HG02571 (cell line): ENCODE results near the gene MRTFA.
"Not testable (repeated sequence)": the region's sequence is repeated elsewhere in the genome, so short reads cannot be mapped to it uniquely, and the experiment has no call there.

Source experiments
- ATAC-seq: cut with Tn5 transposase; IDR thresholded peaks from one replicate; pipeline ENCODE4 v1.9.1; 2021; ENCODE audit warnings: mild to moderate bottlenecking, moderate library complexity; ENCODE audit not compliant: unreplicated experiment

MRTFA gene

DNA sequence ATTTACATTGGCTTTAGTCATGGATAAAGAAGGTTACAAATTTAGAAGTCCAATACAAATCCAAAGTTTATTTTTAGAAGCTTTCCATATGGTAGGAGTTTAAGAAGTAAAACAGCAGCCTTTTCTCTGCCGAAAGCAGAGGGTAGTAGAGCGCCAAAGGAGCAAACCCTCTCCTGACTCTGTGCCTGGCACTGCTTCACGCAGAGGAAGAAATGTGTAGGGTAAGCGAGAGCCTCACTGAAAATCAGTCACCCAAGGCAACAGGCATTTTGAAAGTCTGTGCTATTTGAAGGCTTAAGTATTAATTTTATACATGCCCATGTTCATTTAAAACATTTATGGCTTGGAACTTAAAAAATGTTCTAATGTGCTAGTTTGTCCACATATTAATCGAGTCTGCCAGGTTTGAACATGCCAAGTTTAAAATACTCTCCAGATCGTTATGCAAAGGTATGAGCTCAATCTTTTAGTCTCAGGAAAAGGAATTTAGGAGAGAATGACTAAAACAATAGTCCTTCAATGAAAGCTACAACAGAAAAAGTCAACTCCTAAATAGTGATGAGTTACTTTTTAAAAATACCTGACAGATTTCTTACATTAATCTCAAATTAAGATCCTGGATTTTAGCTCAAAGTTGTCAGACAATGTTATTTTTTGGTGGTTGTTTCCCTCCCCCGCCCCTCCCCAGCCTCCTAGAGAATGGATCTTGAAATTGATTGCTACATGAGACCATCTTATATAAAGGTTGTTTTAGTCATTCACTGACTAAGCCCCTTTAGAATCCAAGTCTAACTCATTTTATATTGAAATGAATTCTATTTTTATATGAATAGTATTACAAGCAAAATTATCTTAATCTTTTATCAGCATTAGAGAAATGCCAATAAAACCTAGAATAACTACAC, 38.7 kb downstream of the MRTFA start:
- no peak for ATAC-seq

DNA sequence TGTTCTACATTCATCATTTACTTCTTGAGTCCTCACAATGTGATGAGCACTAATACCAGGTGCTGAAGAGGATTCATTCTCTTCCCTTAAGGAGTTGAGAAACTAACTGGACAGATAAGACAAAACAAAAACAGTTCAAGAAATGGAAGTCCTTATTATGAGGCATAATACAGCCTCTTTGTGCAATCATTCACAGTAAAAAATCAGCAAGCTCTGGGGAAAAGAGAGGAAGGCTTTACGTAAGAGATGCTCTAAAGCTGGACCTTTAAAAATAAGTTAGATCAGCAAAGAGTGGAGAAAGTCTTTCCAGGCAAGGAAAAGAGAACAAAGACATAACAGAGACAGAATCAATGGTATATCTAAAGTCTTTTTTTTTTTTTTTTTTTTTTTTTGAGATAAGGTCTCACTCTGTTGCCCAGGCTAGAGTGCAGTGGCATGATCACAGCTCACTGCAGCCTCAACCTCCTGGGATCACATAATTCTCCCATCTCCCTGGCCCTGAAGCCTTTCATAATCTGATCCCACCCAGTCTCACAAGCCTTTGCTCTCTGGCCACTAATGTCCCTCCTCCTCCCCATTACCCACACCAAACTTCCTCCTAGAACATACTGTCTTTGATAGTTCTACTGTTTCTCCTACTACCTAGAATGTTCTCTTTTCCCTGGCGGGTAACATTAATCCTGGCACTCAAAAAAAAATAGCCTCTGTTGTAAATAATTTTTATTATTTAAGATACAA, 40.9 kb downstream of the MRTFA start:
- ATAC-seq, result no peak

DNA sequence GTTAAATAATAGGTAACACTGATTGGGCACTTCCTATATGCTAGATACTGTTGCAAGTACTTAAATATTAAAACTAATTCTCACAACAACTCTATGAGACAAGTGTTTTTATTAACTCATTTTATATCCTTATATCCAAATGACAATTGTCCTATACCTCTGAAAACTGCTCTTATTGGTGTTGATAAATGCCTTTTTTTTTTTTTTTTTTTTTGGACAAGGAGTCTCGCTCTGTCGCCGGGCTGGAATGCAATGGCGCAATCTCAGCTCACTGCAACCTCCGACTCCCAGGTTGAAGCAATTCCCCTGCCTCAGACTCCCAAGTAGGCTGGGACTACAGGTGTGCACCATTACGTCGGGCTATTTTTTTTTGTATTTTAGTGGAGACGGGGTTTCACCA, 41.6 kb downstream of the MRTFA start:
- no peak for ATAC-seq

DNA sequence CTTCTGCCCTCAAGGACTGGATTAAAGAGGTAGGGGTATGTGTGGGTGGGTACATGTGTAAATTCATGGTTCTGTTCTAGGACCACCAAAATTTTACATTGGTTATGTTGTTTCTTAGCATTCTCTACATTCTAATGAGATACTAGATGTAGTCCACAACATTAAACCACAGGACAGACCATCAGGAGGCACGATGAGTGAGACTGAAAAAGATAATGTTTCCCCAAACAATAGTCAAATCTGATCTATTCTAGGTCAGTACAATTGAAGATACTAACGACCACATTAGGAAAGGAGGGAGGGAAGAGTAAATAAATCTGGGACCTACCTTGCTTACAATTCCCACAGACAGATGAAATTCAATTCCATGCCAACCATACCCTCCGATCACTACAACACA, 42.2 kb downstream of the MRTFA start:
- ATAC-seq, result no peak

DNA sequence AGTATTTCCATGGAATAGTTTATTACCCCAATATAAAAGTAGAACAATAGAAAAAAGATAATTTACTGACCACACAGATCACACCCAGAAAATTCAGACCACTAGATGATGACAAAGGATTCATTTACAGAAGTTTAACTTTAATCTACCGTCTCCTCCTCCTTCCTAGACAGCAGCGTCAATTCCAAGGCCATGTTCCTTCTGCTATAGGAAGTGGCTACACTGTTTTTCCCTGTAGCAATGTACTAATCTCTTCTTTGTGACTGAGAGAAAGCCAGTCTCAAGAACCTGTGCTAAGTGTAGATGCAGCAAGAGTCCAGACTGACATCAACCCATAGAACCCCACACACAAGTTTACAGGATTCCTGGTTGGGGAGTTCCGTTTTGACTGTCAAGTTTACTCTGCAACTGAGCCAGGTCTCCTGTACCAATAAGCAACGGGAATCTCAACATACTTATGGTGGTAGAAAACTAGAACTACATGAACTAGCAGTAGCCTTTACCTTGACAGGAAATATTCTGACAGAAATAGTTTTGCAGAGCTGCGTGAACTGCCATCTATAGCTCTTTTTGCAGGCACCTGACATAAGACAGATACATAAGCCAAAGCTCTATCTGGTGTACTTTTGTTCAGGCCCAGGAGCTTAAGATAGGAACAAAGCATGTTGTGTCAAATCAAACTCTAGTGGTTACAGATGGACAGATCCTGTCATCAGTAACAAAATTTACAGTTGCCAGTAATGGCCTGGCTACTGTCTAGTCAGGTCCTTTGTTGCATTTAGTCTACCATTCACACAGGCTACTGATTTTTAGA, 42.9 kb downstream of the MRTFA start:
- ATAC-seq, result no peak

DNA sequence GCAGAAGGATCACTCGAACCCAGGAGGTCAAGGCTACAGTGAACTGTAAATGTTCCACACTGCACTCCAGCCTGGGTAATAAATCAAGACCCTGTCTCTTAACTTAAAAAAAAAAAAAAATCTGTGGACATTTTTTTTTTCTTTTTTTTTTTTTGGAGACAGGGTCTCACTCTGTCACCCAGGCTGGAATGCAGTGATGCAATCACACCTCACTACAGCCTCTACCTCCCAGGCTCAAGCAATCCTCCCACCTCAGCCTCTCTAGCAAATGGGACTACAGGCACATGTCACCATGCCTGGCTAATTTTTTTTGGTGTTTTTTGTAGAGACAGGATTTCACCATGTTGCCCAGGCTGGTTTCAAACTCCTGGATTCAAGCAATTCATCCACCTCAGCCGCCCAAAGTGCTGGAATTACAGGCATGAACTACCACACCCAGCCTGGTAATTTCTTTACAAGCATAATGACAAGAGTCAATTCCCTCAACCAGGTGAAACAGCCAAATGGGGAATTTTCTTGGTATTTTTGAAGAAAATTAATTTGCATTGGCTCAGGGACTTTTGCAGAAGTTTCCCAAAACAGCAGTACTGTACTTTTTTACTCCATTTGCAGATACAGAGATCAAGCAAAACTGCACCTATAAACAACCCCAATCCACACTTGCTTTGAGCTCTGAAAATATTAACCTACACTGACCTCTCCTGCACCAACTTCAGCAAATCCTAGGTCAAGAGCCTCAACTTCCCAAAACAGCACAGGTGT, 44.0 kb downstream of the MRTFA start:
- no peak for ATAC-seq

DNA sequence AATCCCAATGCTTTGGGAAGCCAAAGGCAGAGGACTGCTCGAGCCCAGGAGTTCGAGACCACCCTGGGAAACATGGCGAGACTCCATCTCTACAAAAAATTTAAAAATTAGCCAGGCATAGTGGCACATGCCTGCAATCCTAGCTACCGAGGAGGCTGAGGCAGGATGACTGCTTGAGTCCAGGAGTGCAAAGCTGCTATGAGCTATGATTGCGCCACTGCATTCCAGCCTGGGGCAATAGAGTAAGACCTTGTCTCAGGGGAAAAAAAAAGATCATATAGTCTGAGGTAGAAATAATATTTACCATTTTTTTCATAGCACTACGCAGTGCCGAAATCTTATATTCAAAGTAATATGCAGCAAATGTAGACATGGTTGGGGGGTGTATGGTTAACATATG, 47.8 kb downstream of the MRTFA start:
- ATAC-seq, result no peak

DNA sequence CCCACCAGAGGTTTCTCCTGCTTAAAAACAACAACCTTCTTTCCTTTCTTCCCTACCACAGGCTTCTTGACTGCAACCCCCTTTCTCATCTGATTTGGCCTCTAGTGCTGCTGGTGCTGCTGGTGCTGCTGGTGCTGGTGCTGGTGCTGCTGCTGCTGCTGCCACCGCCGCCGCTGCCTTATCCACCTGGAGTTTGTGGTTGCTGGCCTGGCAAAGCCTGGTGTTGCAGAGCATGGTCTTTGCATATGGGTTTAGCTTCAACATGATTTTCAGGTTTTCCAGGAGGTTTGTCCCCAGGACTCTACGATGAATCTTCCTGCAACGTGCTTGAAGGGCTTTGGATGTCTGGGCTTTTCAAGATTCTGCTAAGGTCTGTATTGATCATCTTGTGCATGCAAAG, 49.7 kb downstream of the MRTFA start:
- no peak for ATAC-seq

DNA sequence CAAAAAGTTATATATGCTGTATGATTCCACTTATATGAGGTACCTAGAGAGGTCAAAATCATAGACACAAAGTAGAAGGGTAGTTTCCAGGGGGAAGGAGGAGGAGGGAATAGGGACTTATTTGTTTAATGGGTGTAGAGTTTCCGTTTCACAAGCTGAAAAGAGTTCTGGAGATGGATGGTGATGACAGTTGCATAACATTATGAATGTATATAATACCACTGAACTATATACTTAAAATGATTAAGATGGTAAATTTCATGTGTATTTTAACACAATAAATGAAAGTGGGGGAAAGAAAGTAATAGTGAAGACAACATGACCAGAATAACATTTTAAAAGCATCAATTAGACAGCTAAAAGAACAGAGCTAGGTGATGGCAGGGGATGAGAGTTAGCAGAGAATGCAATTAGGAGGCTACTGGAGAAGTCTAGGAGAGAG, 51.2 kb downstream of the MRTFA start:
- ATAC-seq, result no peak

DNA sequence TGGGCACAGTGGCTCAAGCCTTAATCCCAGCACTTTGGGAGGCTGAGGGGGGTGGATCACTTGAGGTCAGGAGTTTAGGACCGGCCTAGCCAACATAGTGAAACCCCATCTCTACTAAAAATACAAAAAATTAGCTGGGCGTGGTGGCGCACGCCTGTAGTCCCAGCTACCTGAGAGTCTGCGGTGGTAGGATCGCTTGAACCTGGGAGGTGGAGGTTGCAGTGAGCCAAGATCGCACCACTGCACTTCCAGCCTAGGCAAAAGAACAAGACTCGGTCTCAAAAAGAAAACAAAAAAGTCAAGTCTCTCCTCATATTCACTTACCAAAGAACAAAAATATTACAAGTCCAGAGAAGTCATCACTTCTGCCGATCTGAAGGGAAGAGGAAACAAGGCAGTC, 51.8 kb downstream of the MRTFA start:
- ATAC-seq, result not testable (repeated sequence)

DNA sequence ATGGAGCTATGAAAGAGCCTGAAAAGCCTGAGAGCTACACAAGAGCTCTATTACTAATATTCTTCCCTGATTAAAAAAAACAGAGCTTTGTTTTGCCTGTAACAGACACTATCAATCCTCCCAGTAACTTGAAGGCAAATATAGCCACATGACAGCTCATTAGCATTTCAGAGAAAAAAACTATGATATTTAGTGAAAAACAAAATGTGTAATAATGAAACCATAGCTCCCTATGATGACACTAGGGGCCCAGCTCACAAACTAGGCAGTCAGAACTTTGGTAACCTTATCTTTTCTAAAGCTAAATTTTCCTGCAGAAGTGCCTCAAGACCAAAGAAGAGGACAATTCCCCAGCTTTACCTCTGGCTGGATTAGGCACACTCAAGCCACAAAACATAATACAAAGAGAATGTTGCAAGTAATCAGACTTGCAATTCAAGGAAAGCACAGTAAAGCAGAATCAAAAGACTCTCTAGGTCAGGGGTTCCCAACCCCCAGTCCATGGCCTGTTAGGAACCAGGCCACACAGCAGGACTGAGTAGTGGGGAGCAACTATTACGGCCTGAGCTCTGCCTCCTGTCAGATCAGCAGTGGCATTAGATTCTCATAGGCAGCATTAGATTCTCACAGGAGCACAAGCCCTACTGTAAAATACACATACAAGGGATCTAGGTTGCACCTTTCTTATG, 53.3 kb downstream of the MRTFA start:
- no peak for ATAC-seq

DNA sequence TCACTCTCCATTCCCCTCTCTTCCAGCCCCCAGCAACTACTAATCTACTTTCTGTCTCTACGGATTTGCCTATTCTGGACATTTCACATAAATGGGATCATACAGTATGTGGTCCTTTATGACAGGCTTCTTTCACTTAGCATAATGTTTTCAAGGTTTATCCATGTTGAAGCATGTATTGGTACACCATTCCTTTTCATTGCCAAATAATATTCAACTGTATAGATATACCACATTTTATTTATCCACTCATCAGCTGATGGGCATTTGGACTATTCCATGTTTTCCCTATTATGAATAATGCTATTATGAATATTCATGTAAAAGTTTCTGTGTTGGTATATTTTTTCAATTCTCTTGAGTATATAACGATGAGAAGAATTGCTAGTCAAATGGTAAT, 54.5 kb downstream of the MRTFA start:
- ATAC-seq, result no peak

DNA sequence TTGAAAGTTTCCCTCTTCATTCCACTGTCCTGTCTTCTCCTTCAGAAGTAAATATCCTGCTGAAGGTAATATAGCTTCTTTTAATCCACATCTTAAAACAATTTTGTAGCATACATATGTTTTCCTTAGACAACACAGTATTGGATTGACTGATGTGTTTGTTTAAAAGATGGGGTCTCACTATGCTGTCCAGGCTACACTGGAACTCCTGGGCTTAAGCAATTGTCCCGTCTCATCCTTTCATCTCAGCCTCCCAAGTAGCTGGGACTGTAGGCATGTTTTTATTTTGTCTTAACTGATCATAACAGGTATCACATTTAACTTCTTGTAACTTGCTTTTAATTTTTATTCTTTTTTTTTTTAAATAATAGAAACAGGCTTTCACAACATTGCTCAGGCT, 55.9 kb downstream of the MRTFA start:
- no peak for ATAC-seq

DNA sequence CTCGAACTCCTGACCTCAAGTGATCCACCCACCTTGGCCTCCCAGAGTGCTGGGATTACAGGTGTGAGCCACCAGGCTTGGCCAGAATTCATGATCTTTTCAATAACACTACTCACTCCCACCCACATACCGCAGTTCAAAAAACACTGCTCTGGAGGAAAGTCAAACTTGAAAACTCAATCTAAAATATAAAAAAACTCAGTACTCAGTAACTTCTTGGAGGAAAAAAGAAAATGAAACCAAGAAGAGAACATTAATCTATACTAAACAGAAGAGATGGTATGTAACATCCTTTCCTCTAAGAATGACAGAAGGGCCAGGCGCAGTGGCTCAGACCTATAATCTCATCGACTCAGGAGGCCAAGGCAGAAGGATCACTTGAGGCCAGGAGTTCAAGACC, 58.3 kb downstream of the MRTFA start:
- ATAC-seq, result no peak

DNA sequence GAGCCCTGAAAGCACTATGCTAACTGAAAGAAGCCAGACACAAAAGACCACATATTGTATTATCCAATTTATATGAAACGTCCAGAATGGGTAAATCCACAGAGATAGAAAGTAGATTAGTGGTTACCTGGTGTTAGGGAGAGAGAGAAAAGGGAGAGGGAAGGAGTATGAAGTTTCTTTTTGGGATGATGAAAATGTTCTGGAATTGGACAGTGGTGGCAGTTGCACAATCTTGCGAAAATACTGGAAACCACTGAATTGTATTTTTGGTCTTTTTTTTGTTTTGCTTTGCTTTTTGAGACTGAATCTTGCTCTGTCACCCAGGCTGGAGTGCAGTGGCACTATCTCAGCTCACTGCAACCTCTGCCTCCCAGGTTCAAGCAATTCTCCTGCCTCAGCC, 63.5 kb downstream of the MRTFA start:
- ATAC-seq, result no peak

DNA sequence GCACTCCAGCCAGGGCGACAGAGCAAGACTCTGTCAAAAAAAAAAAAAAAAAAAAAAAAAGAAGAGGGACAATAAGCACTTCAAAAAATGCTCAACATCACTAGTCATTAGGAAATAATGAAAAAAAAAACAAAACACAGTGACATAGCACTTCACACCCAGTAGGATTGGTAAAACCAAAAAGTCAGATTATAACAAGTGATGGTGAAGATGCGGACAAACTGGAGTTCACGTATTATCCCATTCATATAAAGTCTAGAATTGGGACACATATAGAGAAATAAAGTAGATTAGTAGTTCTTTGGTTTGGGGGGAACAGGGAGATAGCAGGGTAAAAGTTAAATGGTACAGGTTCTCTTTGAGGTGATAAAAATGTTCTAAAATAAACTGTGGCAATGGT, 64.6 kb downstream of the MRTFA start:
- no peak for ATAC-seq

DNA sequence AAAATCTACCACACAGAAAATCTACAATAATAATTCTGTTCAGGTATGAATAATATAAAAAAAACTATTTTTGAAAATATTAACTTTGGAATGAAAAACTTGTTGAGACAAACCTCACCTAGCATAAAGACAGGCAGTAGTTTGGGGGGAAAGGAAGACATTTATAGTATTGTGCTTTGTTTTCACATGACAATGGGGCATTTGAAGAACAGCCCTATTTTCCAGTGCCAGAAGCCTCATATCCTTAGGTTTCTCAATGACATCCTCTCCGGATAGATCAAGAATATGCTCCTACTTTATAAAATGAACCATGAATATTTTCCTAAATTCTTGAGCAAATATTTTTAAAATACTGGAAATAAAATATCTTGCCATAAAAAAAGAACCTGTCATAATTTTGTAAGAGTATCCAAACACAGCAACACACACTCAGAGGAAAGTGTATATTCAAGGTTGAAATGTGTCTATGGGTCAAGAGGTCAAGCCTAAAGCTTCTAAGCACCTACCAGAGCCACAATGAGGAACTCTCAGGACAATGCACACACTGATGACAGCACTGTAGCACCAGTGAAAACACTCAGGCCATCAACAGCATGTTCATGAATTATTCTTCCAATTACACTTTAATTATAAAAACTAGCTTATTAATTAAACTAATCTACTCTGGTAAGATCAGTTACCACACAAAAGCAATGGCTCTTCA, 68.7 kb downstream of the MRTFA start:
- no peak for ATAC-seq

DNA sequence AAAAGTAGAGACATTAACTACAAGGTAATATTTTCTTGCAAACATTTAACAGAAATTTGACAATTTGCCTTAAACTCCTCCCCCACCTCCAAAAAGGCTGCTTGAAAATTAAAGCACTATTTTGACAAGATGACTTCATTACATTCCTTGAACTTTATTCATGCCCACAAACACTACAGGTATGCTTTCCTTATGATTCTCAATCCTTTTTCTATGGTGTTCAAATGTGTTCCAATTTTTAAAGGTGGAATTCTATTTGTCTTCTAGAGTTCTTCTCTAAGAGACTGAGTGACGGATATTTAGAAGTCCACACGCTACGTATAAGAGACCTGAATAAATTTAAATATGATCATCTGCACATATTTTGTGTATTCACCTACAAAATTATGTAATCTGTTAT, 69.4 kb downstream of the MRTFA start:
- ATAC-seq, result no peak

DNA sequence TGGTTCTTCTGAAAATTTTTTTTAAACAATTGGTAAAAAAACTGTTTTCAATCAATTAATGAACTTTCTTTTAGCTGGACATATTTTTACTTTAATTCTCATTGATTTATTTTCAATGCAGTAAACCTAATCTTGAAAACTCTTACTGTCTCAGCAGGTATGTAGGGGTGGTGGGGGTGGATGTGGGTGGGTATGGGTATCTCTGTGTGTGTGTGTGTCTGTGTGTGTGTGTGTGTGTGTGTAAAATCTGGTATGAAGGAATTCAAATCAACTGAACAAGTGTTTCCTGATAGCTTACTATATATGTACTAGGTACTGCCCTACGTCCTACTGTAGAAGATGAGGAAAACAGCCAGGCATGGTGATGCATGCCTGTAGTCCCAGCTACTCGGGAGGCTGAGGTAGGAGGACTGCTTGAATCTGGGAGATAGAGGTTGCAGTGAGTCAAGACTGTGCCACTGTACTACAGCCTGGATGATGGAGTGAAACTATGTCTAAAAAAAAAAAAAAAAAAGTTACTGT, 75.5 kb downstream of the MRTFA start:
- no peak for ATAC-seq
